K562 (cell line): ENCODE data around the gene FTH1. TPM values are rescaled to one million over a fixed set of nuclear protein-coding genes. Genes with fewer than 3 reads are reported as not detected.
A peak's percentile ranks its signal among the peaks of the same experiment; 100 is the strongest.

ENCODE experiments used
- ATAC-seq: fragments of 200-7000 bp; cut with Tn5 transposase; 3 replicates; pipeline ENCODE4 v1.9.1; 2020; ENCODE audit warnings: moderate library complexity
- BruUV-seq: library from RNA; stranded (reverse); fragments of 400-500 nt; replicated peaks from 2 replicates; lab custom pipeline; 2021; lab: Mats Ljungman, UMichigan
- CTCF ChIA-PET: fragments of 300-600 bp; formaldehyde crosslinking; extraction: SDS; loops from one replicate; lab custom pipeline; 2021; ENCODE audit warnings: low intra/inter-chr PET ratio; lab: Yijun Ruan, JAX
- POLR2A ChIA-PET: fragments of 300-600, 350-650 bp; sonication (Branson Sonifier 250); formaldehyde crosslinking; extraction: SDS; loops from one replicate; lab custom pipeline; 2021; ENCODE audit warnings: antibody characterized with exemption, inconsistent platforms; lab: Yijun Ruan, JAX
- DNase-seq, 4 experiments: peaks; one replicate each; pipeline versions ENCODE4 v3.0.0 to v3.0.0-alpha.2; 2011 to 2018; ENCODE audit warnings: low spot score in 3 of 4, mixed read lengths in 3 of 4; ENCODE audit errors: extremely low read depth in 1 of 4
- FAIRE-seq: peaks from 2 replicates; lab custom pipeline; 2011; peaks lifted over from hg19 to GRCh38; lab: Jason Lieb, UNC
- H2AFZ ChIP-seq: 2 replicates; pipeline ENCODE4 v1.6.0; 2011; ENCODE audit warnings: low read depth, low read length, control low read depth, inconsistent platforms
- H3K27ac ChIP-seq: fragments of 200-600 bp; 3 replicates; pipeline ENCODE4 v1.8.0; 2011; ENCODE audit warnings: low read depth, mild to moderate bottlenecking, control low read depth, inconsistent platforms, low read length, moderate library complexity, mixed read lengths; ENCODE audit errors: extremely low read depth
- H3K27me3 ChIP-seq, 2 experiments: fragments of 300-600 bp in 1 of 2; 2 replicates in 1 of 2; 3 replicates in 1 of 2; pipeline versions ENCODE4 v1.6.0 to v1.8.0; 2011; ENCODE audit warnings: inconsistent platforms in 2 of 2, low read length in 2 of 2, mild to moderate bottlenecking in 1 of 2, mixed read lengths in 1 of 2, moderate library complexity in 1 of 2; ENCODE audit not compliant: control insufficient read depth in 2 of 2, insufficient read depth in 2 of 2
- H3K36me3 ChIP-seq: fragments of 300-600 bp; 3 replicates; pipeline ENCODE4 v1.8.0; 2011; ENCODE audit warnings: mild to moderate bottlenecking, low read length, inconsistent platforms; ENCODE audit not compliant: control insufficient read depth, insufficient read depth
- H3K4me1 ChIP-seq, 2 experiments: fragments of 200-600 bp in 1 of 2; replicated peaks in 1 of 2; 2 replicates in 1 of 2; 3 replicates in 1 of 2; pipeline versions ENCODE4 v1.5.1 to v1.8.0; 2011; ENCODE audit warnings: inconsistent platforms in 2 of 2, low read length in 2 of 2, mild to moderate bottlenecking in 1 of 2, mixed read lengths in 1 of 2, moderate library complexity in 1 of 2; ENCODE audit not compliant: control insufficient read depth in 2 of 2, insufficient read depth in 2 of 2
- H3K4me2 ChIP-seq: 2 replicates; pipeline ENCODE4 v1.6.1; 2011; ENCODE audit warnings: low read length, control low read depth, inconsistent platforms, mixed read lengths; ENCODE audit not compliant: insufficient read depth
- H3K4me3 ChIP-seq: fragments of 200-600 bp; sonication (generic), shearing (Covaris generic); 2 replicates; pipeline ENCODE4 v1.5.1; 2016; ENCODE audit warnings: control low read depth, inconsistent platforms
- H3K79me2 ChIP-seq: fragments of 200-600 bp; 3 replicates; pipeline ENCODE4 v1.8.0; 2011; ENCODE audit warnings: low read length, inconsistent platforms; ENCODE audit not compliant: control insufficient read depth, insufficient read depth
- H3K9ac ChIP-seq, 2 experiments: 2 replicates each; pipeline versions ENCODE4 v1.6.0 to v1.6.1; 2011; ENCODE audit warnings: low read depth in 2 of 2, low read length in 2 of 2, control low read depth in 1 of 2, inconsistent platforms in 1 of 2, mild to moderate bottlenecking in 1 of 2, mixed read lengths in 1 of 2; ENCODE audit not compliant: insufficient read depth in 1 of 2
- H3K9me1 ChIP-seq: one replicate; pipeline ENCODE4 v1.6.0; 2011; ENCODE audit warnings: inconsistent platforms, mild to moderate bottlenecking, low read length, moderate library complexity; ENCODE audit not compliant: control insufficient read depth, insufficient read depth
- H3K9me3 ChIP-seq: replicated peaks from 2 replicates; pipeline ENCODE4 v1.5.1; 2011; ENCODE audit warnings: low read depth, low read length, inconsistent platforms; ENCODE audit not compliant: control insufficient read depth, insufficient read depth
- H4K20me1 ChIP-seq: replicated peaks from 2 replicates; pipeline ENCODE4 v1.6.1; 2011; ENCODE audit warnings: low read length, inconsistent platforms, mixed read lengths; ENCODE audit not compliant: control insufficient read depth, insufficient read depth
- KAT7 ChIP-seq: sonication (generic); formaldehyde crosslinking; IDR thresholded peaks from 2 replicates; pipeline ENCODE4 v1.8.0; 2022; ENCODE audit warnings: missing genetic modification reagents, mild to moderate bottlenecking, borderline replicate concordance
- SP1 ChIP-seq: sonication (generic); formaldehyde crosslinking; IDR thresholded peaks from 2 replicates; pipeline ENCODE4 v1.8.1; 2022; ENCODE audit warnings: mild to moderate bottlenecking, missing genetic modification reagents
- TCF7L2 ChIP-seq: fragments of 150-350 bp; IDR thresholded peaks from 2 replicates; pipeline ENCODE4 v1.6.1; 2016; ENCODE audit warnings: low read depth, mild to moderate bottlenecking, low read length, moderate library complexity
- ZC3H4 ChIP-seq: sonication (generic); formaldehyde crosslinking; IDR thresholded peaks from 2 replicates; pipeline ENCODE4 v1.9.0; 2021; ENCODE audit warnings: missing genetic modification reagents, borderline replicate concordance
- ZNF57 ChIP-seq: fragments of 450-650 bp; formaldehyde crosslinking; IDR thresholded peaks from 2 replicates; pipeline ENCODE4 v1.4.0; 2020; ENCODE audit warnings: mild to moderate bottlenecking, moderate library complexity
- ZNF589 ChIP-seq: fragments of 200-800 bp; sonication (Bioruptor generic); IDR thresholded peaks from 2 replicates; pipeline ENCODE4 v1.6.1; 2016; ENCODE audit warnings: low read depth, missing genetic modification characterization, missing compliant biosample characterization
- WGBS: fragments of 100-300 bp; shearing (Covaris generic); methylation state at CpG from one replicate; pipeline ENCODE4 v1.1.6; 2016; ENCODE audit warnings: low coverage, mixed read lengths; ENCODE audit not compliant: insufficient coverage; ENCODE audit errors: missing lambda C conversion rate; 5-methylcytosine and 5-hydroxymethylcytosine counted together
- in situ Hi-C: fragments of 300-500 bp; cut with MboI; formaldehyde crosslinking; loops from 4 replicates; pipeline ENCODE4 v1.15.0; 2018; ENCODE audit warnings: inconsistent platforms, mixed read lengths
- intact Hi-C: fragments of 100-400 bp; cut with micrococcal nuclease; formaldehyde crosslinking; loops from 2 replicates; pipeline ENCODE4 v1.14.2; 2022
- polyA plus RNA-seq, 8 experiments: library from polyadenylated mRNA; depleted of rRNA in 4 of 8; stranded (reverse) in 5 of 8; unstranded in 3 of 8; fragments of >200 nt; fragmentation: Nextera tagmentation in 2 of 8; fragmentation: Illumina TruSeq in 1 of 8; extraction: Ambion mirVana in 2 of 8; extraction: Trizol in 1 of 8; gene quantifications; 2 replicates each; pipeline versions ENCODE4 v1.2.1 to v1.2.3, GENCODE V29; 2011 to 2014; ENCODE audit warnings: inconsistent platforms in 1 of 8, missing spikeins in 1 of 8
- total RNA-seq, 7 experiments: library from RNA; depleted of rRNA in 6 of 7; stranded (reverse); fragments of >200 nt in 6 of 7; fragmentation: Illumina TruSeq in 2 of 7; extraction: Trizol in 2 of 7; gene quantifications; 2 replicates each; pipeline versions ENCODE4 v1.2.1 to v1.2.3, GENCODE V29; 2011 to 2021; ENCODE audit warnings: low replicate concordance in 1 of 7
- TF ChIP-seq, protein P1 (sequence below): sonication (generic); formaldehyde crosslinking; IDR thresholded peaks from 2 replicates; pipeline ENCODE4 v1.9.0; 2022; ENCODE audit warnings: mild to moderate bottlenecking, missing genetic modification reagents

The FTH1 gene
- total and polyA plus RNA-seq, 9 of the 15 experiments (the other 6 are each of a cell fraction or from before 2014, with no cell fraction given), result 370 to 3,146 (median 802) TPM

DNA sequence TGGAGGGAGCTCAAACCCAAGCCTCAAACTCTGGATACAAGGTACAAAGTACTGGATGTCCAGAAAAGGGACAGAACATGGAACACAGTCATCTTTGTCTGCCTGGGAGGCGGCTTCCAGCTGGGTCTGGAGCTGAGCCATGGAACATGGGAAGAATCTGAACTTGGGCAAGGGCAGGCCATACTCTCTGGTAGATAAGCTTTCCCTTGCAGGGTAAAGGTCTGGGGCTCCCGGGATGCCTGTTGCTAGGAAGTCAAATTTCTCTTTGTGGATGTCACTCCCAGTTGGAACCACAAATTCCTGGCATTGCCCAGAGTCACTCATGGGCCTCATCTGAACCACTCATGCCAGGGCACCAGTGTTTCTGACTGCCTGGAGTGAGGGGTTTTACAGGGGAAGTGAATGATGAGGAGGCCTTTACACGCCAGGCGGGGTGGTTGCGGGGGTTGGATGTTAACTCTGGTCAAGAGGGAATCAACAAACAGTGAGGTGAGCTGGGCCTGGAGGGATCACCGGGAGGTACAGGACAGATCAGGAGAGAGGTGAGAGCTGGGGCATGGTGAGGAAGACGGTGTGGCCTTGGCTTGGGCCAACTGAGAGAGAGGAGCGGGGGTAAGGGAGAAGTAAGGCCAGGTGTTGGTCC lies 5.7 kb downstream of the FTH1 start:
- FAIRE-seq, result no peak
- no peaks in the 10 kb centered on the region for H3K9me3 ChIP-seq
- no peaks in the 10 kb centered on the region for H3K27me3 ChIP-seq
- peaks cover 6% of the 10 kb centered on the region for H3K9me1 ChIP-seq
- peaks cover 34 to 45% of the 10 kb centered on the region in 2 experiments for H3K4me1 ChIP-seq
- ChIA-PET POLR2A (interaction anchor here (0.6 to 11.8 kb wide), 16 partner anchors 9 to 544 kb away, joined by 3 to 327 read pairs (median 4); partner anchors contain the start of gene BEST1), CTCF (interaction anchor here (0.6 kb wide), 1 partner anchor 62 kb away, joined by 3 read pairs; no protein-coding TSS in a partner anchor)
- H3K79me2 ChIP-seq, result peaks cover 34% of the 10 kb centered on the region
- 68% methylated on average over 7 of the region's 8 CpGs for WGBS
- H4K20me1 ChIP-seq, result peaks cover 40% of the 10 kb centered on the region
- H3K9ac ChIP-seq, result peak overlapping the region in 1 of 2 experiments; percentile 50; a peak in 1 of 4 replicates
- no peak overlapping the region for H2AFZ ChIP-seq
- H3K27ac ChIP-seq, result no peak overlapping the region
- peak in 2 of 4 experiments; percentile 13 to 18 for DNase-seq
- in situ Hi-C loops, result no loop called here
- H3K4me3 ChIP-seq, result no peak overlapping the region
- H3K4me2 ChIP-seq, result no peak overlapping the region
- TF ChIP-seq ZNF57 (no peak), ZC3H4 (CRISPR knock-in tag) (0 out of 2 replicates have a peak, but pooled peaks have one; percentile 28), TCF7L2 (no peak), ZNF589 (CRISPR knock-in tag) (0 out of 2 replicates have a peak, but pooled peaks have one; percentile 23), SP1 (0 out of 2 replicates have a peak, but pooled peaks have one; percentile 2), KAT7 (CRISPR knock-in tag) (0 out of 2 replicates have a peak, but pooled peaks have one; percentile 22)
- TF ChIP-seq, protein P1, sequence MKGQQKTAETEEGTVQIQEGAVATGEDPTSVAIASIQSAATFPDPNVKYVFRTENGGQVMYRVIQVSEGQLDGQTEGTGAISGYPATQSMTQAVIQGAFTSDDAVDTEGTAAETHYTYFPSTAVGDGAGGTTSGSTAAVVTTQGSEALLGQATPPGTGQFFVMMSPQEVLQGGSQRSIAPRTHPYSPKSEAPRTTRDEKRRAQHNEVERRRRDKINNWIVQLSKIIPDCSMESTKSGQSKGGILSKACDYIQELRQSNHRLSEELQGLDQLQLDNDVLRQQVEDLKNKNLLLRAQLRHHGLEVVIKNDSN (CRISPR knock-in tag), result peak; percentile 9; the same call in 1 of the 2 replicates
- TF ChIP-seq, all 486 proteins: peak for 5
- no TSS peak for BruUV-seq
- no peak for ATAC-seq
- intact Hi-C loops, result no loop called here
- peaks cover 37% of the 10 kb centered on the region for H3K36me3 ChIP-seq
